ENCODE data around the gene LIN37. TPM values are rescaled to one million over a fixed set of nuclear protein-coding genes. Genes with fewer than 3 reads are reported as not detected.

Gene LIN37
- total and polyA plus RNA-seq, 4 donors: 2.6 to 7.0 (median 6.1) TPM

GRCh38 chr19:35753634-35754369 is 5.4 kb downstream of the LIN37 start:
- Histone ChIP-seq H3K36me3 (ENCODE audit: control insufficient read depth in 4 of 4, insufficient read depth in 3 of 4, low read depth in 1 of 4, low read length in 3 of 4) (peaks cover 0 to 20% (median 10%) of the 10 kb centered on the region in 4 donors), H3K4me1 (ENCODE audit: control insufficient read depth in 4 of 4, insufficient read depth in 4 of 4, low read length in 3 of 4) (peaks cover 13 to 20% (median 17%) of the 10 kb centered on the region in 4 donors), H3K4me3 (ENCODE audit: low read depth in 1 of 3, low read length in 3 of 3) (no peak overlapping the region), H3K9ac (ENCODE audit: low read depth in 1 of 2, low read length in 2 of 2) (no peak overlapping the region), H3K27ac (ENCODE audit: low read depth in 1 of 2, low read length in 2 of 2) (no peak overlapping the region), H3K9me3 (ENCODE audit: control insufficient read depth in 4 of 4, low read length in 3 of 4) (no peaks in the 10 kb centered on the region), H3K27me3 (ENCODE audit: control insufficient read depth in 4 of 4, insufficient read depth in 4 of 4, low read length in 3 of 4) (no peaks in the 10 kb centered on the region)
- DNase-seq (ENCODE audit: low spot score): no peak
- TF ChIP-seq HNF4A (conservative IDR thresholded peaks at IDR 0.05): no peak
- TF ChIP-seq REST (IDR thresholded peaks at IDR 0.05): no peak
- no peak for TF ChIP-seq EGR1 (IDR thresholded peaks at IDR 0.05; ENCODE audit: low read depth in 2 of 2)
- TF ChIP-seq SP1 (IDR thresholded peaks at IDR 0.05): no peak
- TF ChIP-seq, protein P1, sequence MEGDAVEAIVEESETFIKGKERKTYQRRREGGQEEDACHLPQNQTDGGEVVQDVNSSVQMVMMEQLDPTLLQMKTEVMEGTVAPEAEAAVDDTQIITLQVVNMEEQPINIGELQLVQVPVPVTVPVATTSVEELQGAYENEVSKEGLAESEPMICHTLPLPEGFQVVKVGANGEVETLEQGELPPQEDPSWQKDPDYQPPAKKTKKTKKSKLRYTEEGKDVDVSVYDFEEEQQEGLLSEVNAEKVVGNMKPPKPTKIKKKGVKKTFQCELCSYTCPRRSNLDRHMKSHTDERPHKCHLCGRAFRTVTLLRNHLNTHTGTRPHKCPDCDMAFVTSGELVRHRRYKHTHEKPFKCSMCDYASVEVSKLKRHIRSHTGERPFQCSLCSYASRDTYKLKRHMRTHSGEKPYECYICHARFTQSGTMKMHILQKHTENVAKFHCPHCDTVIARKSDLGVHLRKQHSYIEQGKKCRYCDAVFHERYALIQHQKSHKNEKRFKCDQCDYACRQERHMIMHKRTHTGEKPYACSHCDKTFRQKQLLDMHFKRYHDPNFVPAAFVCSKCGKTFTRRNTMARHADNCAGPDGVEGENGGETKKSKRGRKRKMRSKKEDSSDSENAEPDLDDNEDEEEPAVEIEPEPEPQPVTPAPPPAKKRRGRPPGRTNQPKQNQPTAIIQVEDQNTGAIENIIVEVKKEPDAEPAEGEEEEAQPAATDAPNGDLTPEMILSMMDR (IDR thresholded peaks at IDR 0.05; ENCODE audit: low read depth, low read length, missing input control): no peak
- TF ChIP-seq, protein P2, sequence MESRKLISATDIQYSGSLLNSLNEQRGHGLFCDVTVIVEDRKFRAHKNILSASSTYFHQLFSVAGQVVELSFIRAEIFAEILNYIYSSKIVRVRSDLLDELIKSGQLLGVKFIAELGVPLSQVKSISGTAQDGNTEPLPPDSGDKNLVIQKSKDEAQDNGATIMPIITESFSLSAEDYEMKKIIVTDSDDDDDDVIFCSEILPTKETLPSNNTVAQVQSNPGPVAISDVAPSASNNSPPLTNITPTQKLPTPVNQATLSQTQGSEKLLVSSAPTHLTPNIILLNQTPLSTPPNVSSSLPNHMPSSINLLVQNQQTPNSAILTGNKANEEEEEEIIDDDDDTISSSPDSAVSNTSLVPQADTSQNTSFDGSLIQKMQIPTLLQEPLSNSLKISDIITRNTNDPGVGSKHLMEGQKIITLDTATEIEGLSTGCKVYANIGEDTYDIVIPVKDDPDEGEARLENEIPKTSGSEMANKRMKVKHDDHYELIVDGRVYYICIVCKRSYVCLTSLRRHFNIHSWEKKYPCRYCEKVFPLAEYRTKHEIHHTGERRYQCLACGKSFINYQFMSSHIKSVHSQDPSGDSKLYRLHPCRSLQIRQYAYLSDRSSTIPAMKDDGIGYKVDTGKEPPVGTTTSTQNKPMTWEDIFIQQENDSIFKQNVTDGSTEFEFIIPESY (IDR thresholded peaks at IDR 0.05): no peak
- TF ChIP-seq RAD21 (IDR thresholded peaks at IDR 0.05): no peak
- no peak for TF ChIP-seq GABPA (IDR thresholded peaks at IDR 0.05 in 1 of 2, conservative IDR thresholded peaks at IDR 0.05 in 1 of 2)
- no peak for TF ChIP-seq YY1 (IDR thresholded peaks at IDR 0.05)
- TF ChIP-seq, protein P3, sequence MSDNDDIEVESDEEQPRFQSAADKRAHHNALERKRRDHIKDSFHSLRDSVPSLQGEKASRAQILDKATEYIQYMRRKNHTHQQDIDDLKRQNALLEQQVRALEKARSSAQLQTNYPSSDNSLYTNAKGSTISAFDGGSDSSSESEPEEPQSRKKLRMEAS (IDR thresholded peaks at IDR 0.05): no peak
- no peak for TF ChIP-seq TAF1 (conservative IDR thresholded peaks at IDR 0.05)
- TF ChIP-seq HNF4G (IDR thresholded peaks at IDR 0.05): no peak
- no peak for TF ChIP-seq RXRA (IDR thresholded peaks at IDR 0.05)
- no peak for TF ChIP-seq FOXA1 (IDR thresholded peaks at IDR 0.05)
- no peak for TF ChIP-seq JUND (IDR thresholded peaks at IDR 0.05)
- TF ChIP-seq, protein P4, sequence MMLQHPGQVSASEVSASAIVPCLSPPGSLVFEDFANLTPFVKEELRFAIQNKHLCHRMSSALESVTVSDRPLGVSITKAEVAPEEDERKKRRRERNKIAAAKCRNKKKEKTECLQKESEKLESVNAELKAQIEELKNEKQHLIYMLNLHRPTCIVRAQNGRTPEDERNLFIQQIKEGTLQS (IDR thresholded peaks at IDR 0.05): no peak
- TF ChIP-seq FOXA2 (IDR thresholded peaks at IDR 0.05): no peak
- TF ChIP-seq NR2F2 (IDR thresholded peaks at IDR 0.05): no peak
- 95% methylated on average over 20 of the region's 20 CpGs for WGBS

All from liver (tissue), 9 donors.